ENCODE results near the gene WDR35. TPM values are rescaled to one million over a fixed set of nuclear protein-coding genes. Genes with fewer than 3 reads are reported as not detected.
A peak's percentile ranks its signal among the peaks of the same experiment; 100 is the strongest.
"Not testable (repeated sequence)": the region's sequence is repeated elsewhere in the genome, so short reads cannot be mapped to it uniquely, and the experiment has no call there.

WDR35 gene
- total and polyA plus RNA-seq, 2 donors (not counting 3 experiments of a cell fraction or from before 2014, with no cell fraction given), result 3.6 to 8.0 TPM

GRCh38 chr2:19893520-19894133, 96.3 kb downstream of the WDR35 start:
- H2AFZ ChIP-seq (ENCODE audit: low read depth, low read length), result no peak overlapping the region
- no peak overlapping the region for H3K9ac ChIP-seq (replicated peaks; ENCODE audit: extremely low read depth, insufficient read depth, low read length)
- no peaks in the 10 kb centered on the region for H3K9me1 ChIP-seq (replicated peaks; ENCODE audit: control insufficient read depth, extremely low read depth, insufficient read depth, low read length)
- no peak overlapping the region for H3K4me3 ChIP-seq (replicated peaks in 1 of 3; ENCODE audit: insufficient read depth in 1 of 3, low read depth in 1 of 3, low read length in 3 of 3)
- H3K79me2 ChIP-seq (ENCODE audit: control insufficient read depth, insufficient read depth, low read length), result peaks cover 18% of the 10 kb centered on the region
- no peak overlapping the region for H3K27ac ChIP-seq (ENCODE audit: insufficient read depth, low read depth, low read length)
- ChIA-PET POLR2A (no interaction called here), CTCF (no interaction called here)
- no peaks in the 10 kb centered on the region for H3K9me3 ChIP-seq (replicated peaks; ENCODE audit: control insufficient read depth, insufficient read depth, low read length)
- no peak for TF ChIP-seq CTCF (IDR thresholded peaks at IDR 0.05; ENCODE audit: extremely low read depth in 1 of 2, insufficient read depth in 1 of 2, low read depth in 1 of 2, low read length in 2 of 2)
- H4K20me1 ChIP-seq (replicated peaks; ENCODE audit: control insufficient read depth, extremely low read depth, insufficient read depth, low read length), result no peaks in the 10 kb centered on the region
- BruUV-seq (replicated peaks), result no TSS peak
- dilution Hi-C loops (cut with MboI; ENCODE audit: extremely low pct_ligation_motif_present, low sequenced_read_pairs) (no loop called here), intact Hi-C loops (cut with micrococcal nuclease) (no loop called here)
- no peaks in the 10 kb centered on the region for H3K36me3 ChIP-seq (ENCODE audit: control insufficient read depth in 2 of 2, extremely low read depth in 1 of 2, insufficient read depth in 2 of 2, low read length in 2 of 2)
- no peak for DNase-seq (ENCODE audit: low read depth, low spot score)
- H3K4me2 ChIP-seq (ENCODE audit: insufficient read depth, low read length), result no peak overlapping the region
- H3K4me1 ChIP-seq (ENCODE audit: control insufficient read depth, extremely low read depth, insufficient read depth, low read length), result peaks cover 7% of the 10 kb centered on the region
- H3K27me3 ChIP-seq (ENCODE audit: control insufficient read depth in 2 of 2, insufficient read depth in 2 of 2, low read length in 2 of 2), result no peaks in the 10 kb centered on the region
- FAIRE-seq, result no peak

- BruUV-seq (replicated peaks); H3K9me1 ChIP-seq (replicated peaks; ENCODE audit: control insufficient read depth, extremely low read depth, insufficient read depth, low read length); H3K4me3 ChIP-seq (replicated peaks in 1 of 3; ENCODE audit: insufficient read depth in 1 of 3, low read depth in 1 of 3, low read length in 3 of 3); FAIRE-seq; H3K79me2 ChIP-seq (ENCODE audit: control insufficient read depth, insufficient read depth, low read length); H4K20me1 ChIP-seq (replicated peaks; ENCODE audit: control insufficient read depth, extremely low read depth, insufficient read depth, low read length); H3K27me3 ChIP-seq (ENCODE audit: control insufficient read depth in 2 of 2, insufficient read depth in 2 of 2, low read length in 2 of 2); H3K4me1 ChIP-seq (ENCODE audit: control insufficient read depth, extremely low read depth, insufficient read depth, low read length); H3K27ac ChIP-seq (ENCODE audit: insufficient read depth, low read depth, low read length); H2AFZ ChIP-seq (ENCODE audit: low read depth, low read length); intact Hi-C loops (cut with micrococcal nuclease); H3K36me3 ChIP-seq (ENCODE audit: control insufficient read depth in 2 of 2, extremely low read depth in 1 of 2, insufficient read depth in 2 of 2, low read length in 2 of 2); H3K9me3 ChIP-seq (replicated peaks; ENCODE audit: control insufficient read depth, insufficient read depth, low read length); POLR2A ChIA-PET; dilution Hi-C loops (cut with MboI; ENCODE audit: extremely low pct_ligation_motif_present, low sequenced_read_pairs); H3K4me2 ChIP-seq (ENCODE audit: insufficient read depth, low read length); H3K9ac ChIP-seq (replicated peaks; ENCODE audit: extremely low read depth, insufficient read depth, low read length): not testable (repeated sequence)
- peak; percentile 43 for DNase-seq (ENCODE audit: low read depth, low spot score)
- CTCF ChIA-PET, result interaction anchor here (1.5 kb wide), 1 partner anchor 12 kb away, joined by 3 read pairs; no protein-coding TSS in a partner anchor
Observed at GRCh38 chr2:19891971-19892370, 97.9 kb downstream of the WDR35 start.
